GM18951 (cell line): ENCODE data around the gene ZNF555.
"Not testable (repeated sequence)": the region's sequence is repeated elsewhere in the genome, so short reads cannot be mapped to it uniquely, and the experiment has no call there.

ENCODE experiments used
- POLR2A ChIP-seq: IDR thresholded peaks from 4 replicates; pipeline ENCODE4 v1.6.1; 2011; ENCODE audit warnings: mild to moderate bottlenecking; ENCODE audit not compliant: insufficient read length, insufficient read depth; ENCODE audit errors: extremely low read depth
- in situ Hi-C: fragments of 300-500 bp; cut with MboI; formaldehyde crosslinking; loops from one replicate; pipeline ENCODE4 v1.12.0; 2022; ENCODE audit warnings: low sequenced_read_pairs, mixed read lengths, inconsistent platforms; ENCODE audit not compliant: unreplicated experiment

The ZNF555 gene

DNA sequence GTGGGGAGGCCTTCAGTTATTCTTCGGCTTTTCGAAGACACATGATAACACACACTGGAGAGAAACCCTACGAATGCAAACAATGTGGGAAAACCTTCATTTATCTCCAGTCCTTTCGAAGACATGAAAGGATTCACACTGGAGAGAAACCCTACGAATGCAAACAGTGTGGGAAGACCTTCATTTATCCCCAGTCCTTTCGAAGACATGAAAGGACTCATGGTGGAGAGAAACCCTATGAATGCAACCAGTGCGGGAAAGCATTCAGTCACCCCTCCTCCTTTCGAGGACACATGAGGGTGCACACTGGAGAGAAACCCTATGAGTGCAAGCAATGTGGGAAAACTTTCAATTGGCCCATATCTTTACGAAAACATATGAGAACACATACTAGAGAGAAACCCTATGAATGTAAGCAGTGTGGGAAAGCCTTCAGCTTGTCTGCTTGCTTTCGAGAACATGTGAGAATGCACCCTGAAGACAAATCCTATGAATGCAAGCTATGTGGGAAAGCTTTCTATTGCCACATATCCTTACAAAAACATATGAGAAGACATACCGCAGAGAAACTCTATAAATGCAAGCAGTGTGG is 11.8 kb downstream of the ZNF555 start:
- in situ Hi-C loops = no loop called here
- TF ChIP-seq POLR2A = no peak

DNA sequence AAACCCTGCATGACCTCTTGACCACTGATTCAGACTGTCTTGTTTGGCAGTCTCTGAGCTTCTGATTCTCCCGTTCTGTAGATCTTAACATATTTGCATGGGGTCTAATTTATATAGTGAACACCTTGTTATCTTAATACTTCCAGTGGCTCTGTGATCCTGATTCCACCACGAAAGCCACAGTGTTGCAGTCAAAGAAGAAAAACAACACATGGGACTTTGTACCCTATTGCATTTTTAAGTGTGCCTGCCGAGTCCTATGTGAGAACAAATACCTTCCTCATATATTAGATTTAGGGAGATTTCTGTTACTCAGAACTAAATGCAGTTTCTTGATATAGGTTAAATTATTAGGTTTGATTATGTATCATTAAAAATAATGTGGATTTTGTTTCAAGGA is 13.6 kb downstream of the ZNF555 start:
- TF ChIP-seq POLR2A = no peak
- in situ Hi-C loops = no loop called here

DNA sequence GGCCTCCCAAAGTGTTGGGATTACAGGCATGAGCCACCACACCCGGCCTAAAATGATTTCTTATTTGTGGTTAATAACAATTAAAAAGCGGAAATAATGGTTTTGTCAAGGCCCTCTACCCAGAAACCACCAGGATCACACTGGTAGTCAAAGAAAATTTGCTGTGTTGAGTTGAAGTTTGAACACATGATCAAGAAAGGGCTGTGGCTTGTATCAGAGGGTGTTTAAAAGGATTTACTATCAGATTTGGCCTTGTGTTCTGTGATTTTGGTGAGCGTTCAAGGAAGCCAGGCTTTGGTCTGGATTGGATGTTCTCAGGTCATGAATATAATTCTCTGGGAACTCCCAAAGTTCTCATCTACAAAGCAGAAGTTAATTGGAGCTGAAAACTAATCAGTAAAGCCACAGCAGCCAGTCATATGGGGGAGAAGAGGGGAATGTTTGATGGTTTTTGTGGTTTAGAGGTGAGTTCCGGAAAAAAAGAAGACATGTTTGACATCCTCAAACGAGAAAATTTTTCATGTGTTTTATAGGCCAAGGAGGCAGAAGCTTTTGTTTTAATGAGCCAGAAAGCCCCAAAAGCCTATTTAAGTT is 15.3 kb downstream of the ZNF555 start:
- in situ Hi-C loops = no loop called here
- TF ChIP-seq POLR2A = no peak

DNA sequence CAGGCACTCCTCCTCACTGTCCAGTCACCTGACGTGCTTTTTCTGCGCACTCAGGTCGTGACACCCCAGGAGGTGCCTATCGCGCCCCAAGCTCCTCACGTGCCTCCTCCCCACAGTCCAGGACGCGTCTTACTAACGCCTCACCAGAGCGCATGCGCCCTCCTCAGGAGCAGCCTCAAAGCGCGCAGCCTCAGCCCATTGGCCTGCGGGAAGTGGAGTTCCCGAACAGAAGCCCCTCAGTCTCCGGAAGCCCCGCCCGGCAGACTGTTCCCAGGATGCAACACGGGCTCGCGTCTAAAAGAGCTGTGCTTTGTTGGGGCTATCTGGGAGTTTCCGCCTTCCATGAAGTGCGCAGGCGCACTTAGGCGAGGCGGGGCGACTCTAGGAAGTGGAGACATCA is 17.6 kb downstream of the ZNF555 start:
- TF ChIP-seq POLR2A = no peak
- in situ Hi-C loops = no loop called here

DNA sequence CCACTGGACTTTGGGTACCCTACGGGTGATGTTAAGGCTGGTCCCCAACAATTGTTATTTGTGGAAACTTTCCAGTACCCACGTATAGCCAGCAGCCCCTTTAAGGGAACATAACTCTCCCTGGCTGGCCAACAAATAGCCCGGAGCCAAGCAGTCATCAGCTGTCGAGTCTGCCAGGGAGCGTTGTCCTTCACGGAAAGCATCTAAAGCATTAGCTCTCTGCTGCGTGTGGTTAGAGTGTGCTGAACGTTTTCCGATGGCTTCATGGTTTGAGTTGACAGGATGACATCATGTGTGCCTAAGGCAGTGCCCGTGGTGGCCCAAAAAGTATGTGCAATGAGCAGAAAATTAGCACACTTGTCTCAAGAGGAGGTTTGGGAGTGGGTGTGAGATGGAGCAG is 22.5 kb downstream of the ZNF555 start:
- TF ChIP-seq POLR2A = no peak

DNA sequence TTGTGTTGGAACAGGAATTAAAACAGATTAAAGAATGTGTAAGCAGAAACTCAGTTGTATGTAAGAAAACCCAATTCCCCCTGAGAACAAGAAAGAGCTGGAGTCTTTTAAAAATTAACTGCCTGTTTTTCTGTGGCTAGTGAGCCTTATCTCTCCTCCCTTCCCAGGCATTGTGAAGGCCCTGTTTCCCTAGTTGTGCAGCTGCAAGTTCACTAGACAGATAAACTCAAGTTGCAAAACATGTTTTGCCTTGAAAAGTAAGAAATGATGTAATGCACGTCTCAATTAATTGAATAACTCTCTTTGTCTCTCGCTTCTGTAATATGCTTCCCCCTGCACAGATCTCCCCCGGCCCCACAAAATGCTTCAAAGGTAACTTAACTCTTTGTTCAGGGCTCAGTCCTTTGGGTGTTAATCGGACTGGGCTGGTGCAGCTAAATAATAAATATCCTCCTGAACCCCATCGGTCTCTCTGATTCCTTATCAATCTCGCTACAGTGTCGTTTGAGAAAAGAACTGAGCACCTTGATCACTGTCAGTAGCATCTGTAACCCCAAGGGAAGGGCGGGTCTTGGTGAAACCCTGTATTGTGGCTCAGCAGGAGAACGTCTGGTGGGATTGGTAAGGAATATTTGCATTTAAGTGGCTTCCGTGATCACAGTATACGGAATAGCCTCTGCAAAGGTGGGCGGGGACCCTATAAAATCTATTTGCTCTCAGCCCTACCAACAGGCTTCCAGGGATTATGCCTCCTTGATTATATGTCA is 24.2 kb downstream of the ZNF555 start:
- in situ Hi-C loops = no loop called here
- no peak for TF ChIP-seq POLR2A

More for the DNA sequence above, 22.5 kb downstream of the ZNF555 start:
- in situ Hi-C loops = no loop called here

DNA sequence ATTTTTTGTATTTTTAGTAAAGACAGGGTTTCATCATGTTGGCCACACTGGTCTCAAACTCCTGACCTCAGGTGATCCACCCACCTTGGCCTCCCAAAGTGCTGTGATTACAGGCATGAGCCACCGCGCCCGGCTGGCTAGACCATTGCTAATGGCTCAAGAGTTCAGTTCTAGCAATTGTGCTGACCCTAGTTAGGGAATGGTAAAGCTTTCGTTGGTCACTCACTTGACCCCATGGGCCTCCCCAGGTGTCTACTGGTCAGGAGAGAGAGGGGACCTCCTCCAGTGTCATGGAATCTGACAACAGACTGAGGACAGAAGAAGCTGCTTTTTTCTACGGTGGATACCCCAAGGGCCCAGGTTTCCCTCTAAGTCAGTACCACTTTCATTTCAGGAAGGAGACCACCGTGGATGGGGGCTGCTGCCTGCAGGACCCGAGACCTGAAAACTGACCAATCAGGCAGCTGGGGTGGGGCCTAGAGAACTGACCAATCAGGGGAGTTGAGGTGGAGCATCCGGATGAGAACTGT is 25.3 kb downstream of the ZNF555 start:
- TF ChIP-seq POLR2A = no peak
- in situ Hi-C loops = no loop called here

DNA sequence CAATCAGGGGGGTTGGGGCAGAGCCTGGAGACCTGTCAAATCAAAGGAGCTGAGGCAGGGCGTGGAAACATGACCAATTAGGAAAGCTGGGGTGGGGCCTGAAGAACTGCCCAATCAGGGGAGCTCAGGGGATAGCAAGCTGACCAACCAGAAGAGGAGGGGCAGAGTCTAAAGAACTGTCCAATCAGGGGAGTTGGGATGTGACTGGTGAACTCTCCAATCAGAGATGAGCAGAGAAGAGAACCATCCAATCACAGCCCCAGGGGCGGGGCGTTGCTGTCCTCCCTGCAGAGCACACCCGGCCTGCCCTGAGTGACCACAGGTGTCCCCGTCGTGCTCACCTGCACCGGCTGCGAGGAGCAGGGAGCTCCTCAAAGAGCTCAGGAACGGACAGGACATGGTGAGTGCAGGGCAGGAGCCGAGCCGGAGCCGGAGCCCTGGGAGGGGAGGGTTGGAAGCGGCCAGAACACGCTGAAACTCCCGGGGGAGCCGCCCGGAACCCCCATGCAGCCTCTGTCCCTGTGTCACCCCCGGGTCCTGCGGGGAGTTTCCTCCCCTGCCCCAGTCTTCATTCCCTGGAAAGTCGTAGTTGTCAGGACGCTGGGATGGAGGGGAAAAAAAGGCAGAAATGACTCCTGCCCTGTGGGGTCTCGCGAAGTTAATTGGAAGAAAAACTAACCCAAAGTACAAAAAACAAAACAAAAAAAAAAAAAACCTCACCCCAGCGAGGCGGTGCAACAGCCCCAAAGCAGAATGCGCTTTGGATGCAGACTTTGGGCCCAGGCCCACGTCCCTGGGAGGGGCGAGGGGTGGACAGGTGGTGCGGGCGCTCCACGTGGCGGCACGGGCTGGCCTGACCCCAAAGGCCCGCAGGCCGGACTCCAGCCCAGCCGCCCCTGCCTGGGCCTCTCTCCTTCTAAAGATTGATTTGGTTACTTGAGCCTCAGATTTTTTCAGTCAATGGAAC is 26.0 kb downstream of the ZNF555 start, which contains the start of gene ZNF556:
Gene ZNF556 (plus strand): TSS at position 311 of the 967 bp plus-strand sequence. CDS start 87 bp downstream, at position 398.
- in situ Hi-C loops = no loop called here

DNA sequence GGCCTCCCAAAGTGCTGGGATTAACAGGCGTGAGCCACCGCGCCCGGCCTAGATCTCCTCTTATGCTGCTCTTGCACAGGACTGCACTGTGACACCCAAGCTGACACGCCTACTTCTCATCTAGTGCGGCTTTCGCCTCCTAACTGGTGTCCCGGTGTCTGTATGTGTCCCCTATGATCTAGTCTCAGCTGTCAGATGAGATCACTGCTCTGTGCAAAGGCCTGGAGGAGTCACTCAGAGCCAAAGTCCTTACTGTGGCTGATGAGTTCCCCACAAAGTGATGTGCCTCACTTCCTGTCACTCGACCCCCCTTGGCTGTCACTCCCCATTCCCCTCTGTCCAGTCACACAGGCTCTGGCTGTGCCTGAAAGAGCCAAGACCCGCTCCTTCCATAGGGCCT is 28.3 kb downstream of the ZNF555 start:
- no peak for TF ChIP-seq POLR2A
- in situ Hi-C loops = no loop called here

More for the DNA sequence above, 26.0 kb downstream of the ZNF555 start, which contains the start of gene ZNF556:
- TF ChIP-seq POLR2A = no peak

DNA sequence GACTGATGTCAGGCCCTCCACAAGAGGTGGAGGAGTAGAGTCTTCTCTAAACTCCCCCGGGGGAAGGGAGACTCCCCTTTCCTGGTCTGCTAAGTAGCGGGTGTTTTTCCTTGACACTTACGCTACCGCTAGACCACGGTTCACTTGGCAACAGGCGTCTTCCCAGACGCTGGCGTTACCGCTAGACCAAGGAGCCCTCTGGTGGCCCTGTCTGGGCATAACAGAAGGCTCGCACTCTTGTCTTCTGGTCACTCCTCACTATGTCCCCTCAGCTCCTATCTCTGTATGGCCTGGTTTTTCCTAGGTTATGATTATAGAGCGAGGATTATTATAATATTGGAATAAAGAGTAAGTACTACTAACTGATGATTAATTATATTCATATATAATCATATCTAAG is 30.9 kb downstream of the ZNF555 start:
- in situ Hi-C loops = not testable (repeated sequence)

DNA sequence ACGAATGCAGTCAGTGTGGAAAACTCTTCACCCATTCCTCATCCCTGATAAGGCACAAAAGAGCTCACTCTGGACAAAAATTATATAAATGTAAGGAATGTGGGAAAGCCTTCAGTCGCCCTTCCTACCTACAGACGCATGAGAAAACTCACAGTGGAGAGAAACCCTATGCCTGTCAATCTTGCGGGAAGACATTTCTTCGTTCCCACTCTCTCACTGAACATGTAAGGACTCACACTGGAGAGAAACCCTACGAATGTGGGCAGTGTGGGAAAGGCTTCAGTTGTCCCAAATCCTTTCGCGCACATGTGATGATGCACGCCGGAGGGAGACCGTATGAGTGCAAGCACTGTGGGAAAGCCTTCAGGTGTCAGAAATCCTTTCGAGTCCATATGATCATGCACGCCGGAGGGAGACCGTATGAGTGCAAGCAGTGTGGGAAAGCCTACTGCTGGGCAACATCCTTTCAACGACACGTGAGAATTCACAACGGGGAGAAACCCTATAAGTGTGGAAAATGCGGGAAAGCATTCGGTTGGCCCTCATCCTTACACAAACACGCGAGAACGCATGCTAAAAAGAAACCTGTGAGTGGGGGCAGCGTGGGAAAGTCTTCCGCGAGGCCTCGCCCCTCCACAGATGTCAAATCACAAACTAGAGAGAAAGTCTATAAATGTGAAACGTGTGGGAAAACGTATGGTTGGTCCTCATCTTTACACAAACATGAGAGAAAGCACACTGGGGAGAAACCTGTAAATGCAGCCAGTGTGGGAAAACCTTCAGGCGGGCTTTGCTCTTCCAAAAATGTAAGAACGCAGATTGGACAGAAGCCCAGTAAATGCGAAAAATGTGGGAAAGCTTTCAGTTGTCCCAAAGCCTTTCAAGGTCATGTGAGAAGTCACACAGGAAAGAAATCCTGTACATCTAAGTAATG is 36.4 kb downstream of the ZNF555 start:
- in situ Hi-C loops = no loop called here
- no peak for TF ChIP-seq POLR2A
